Brain microvascular endothelial cell (primary cell): ENCODE measurements around the gene CCT6B.

Experiments
- DNase-seq: peaks from one replicate; pipeline ENCODE4 v3.0.0-alpha.2; 2020
- H3K27ac ChIP-seq: fragments of 250-450 bp; sonication (Bioruptor Pico); 2 replicates; pipeline ENCODE4 v1.5.1; 2020; ENCODE audit warnings: mild to moderate bottlenecking, moderate library complexity
- H3K27me3 ChIP-seq: fragments of 250-450 bp; sonication (Bioruptor Pico); replicated peaks from 2 replicates; pipeline ENCODE4 v1.5.1; 2020; ENCODE audit warnings: mild to moderate bottlenecking
- H3K36me3 ChIP-seq: fragments of 250-450 bp; sonication (Bioruptor Pico); replicated peaks from 2 replicates; pipeline ENCODE4 v1.5.1; 2020; ENCODE audit warnings: mild to moderate bottlenecking
- H3K4me3 ChIP-seq: 2 replicates; pipeline ENCODE4 v1.5.1; 2011; ENCODE audit warnings: low read depth, mild to moderate bottlenecking, control low read depth, low read length, moderate library complexity
- CTCF ChIP-seq: IDR thresholded peaks from 2 replicates; pipeline ENCODE4 v1.5.1; 2011; ENCODE audit warnings: low read depth, mild to moderate bottlenecking, moderate library complexity, low read length, control low read depth, inconsistent platforms; ENCODE audit errors: missing control alignments
- in situ Hi-C: cut with HindIII; loops from 2 replicates; pipeline ENCODE4 v1.10.0; 2017; ENCODE audit warnings: low sequenced_read_pairs, low pct_ligation_motif_present

CCT6B gene

DNA sequence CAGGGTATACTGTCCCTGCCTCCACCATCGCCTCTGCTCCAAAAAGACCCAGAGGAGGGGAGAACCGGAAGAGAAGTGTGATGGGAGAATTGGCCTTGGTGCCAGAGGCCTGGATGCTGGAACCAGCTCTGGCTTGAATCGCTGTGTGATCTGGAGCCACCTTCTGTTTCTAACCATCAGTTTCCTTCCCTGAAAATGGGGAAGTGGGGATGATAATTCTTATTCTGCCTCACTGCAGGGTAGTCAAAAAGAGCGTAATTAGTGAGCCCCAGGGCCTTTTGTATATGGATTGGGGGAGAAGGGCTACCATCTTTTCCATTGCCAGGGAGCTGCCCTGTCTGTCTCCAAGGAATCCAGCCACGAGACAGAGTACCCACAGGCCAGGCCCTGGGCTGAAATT lies 52.2 kb downstream of the CCT6B start:
- H3K36me3 ChIP-seq, result no peaks in the 10 kb centered on the region
- H3K27me3 ChIP-seq, result no peaks in the 10 kb centered on the region
- no peak for TF ChIP-seq CTCF
- in situ Hi-C loops, result no loop called here
- no peak for DNase-seq
- no peak overlapping the region for H3K4me3 ChIP-seq
- H3K27ac ChIP-seq, result no peak overlapping the region

- in situ Hi-C loops, result no loop called here
- TF ChIP-seq CTCF, result no peak
- DNase-seq, result no peak
- H3K4me3 ChIP-seq, result no peak overlapping the region
- H3K36me3 ChIP-seq, result no peaks in the 10 kb centered on the region
- no peak overlapping the region for H3K27ac ChIP-seq
- no peaks in the 10 kb centered on the region for H3K27me3 ChIP-seq
Observed at GRCh38 chr17:34902831-34903547, 58.3 kb downstream of the CCT6B start.

DNA sequence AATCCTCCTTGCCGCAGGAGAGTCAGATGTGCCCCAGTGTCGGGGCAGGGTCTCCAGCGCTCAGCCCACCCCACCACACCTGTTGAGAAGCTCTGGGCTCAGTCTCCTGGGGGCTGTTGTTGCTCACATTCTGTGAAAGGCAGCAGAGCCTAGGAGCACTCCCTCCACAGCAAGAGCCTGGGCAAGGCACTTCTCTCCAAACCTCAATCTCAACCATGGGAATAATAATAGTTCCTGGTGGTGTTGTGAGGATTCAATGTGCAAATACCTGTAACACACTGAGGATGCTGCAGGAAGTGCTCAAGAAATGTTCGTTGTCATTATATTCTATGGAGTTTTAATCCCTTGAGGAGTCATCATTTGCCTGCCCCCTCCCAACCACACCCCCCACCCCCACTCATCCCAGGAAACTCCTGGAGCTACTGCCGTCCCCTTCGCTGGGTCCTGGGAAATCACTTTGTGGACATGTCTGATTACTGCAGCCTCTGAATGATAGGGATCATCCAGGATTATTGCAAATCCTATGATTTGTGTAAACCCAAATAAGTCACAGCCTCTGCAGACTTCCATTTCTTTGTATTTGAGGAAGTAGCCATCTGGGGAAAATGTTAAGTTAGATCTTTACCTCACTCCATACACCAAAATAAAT lies 61.5 kb downstream of the CCT6B start:
- Histone ChIP-seq H3K36me3 (no peaks in the 10 kb centered on the region), H3K27me3 (no peaks in the 10 kb centered on the region), H3K27ac (no peak overlapping the region), H3K4me3 (no peak overlapping the region)
- no peak for DNase-seq
- TF ChIP-seq CTCF, result no peak
- in situ Hi-C loops, result no loop called here

- in situ Hi-C loops, result no loop called here
- Histone ChIP-seq H3K27me3 (no peaks in the 10 kb centered on the region), H3K27ac (no peak overlapping the region), H3K4me3 (no peak overlapping the region), H3K36me3 (no peaks in the 10 kb centered on the region)
- DNase-seq, result no peak
- TF ChIP-seq CTCF, result no peak
Observed at GRCh38 chr17:34895383-34895782, 65.9 kb downstream of the CCT6B start.

DNA sequence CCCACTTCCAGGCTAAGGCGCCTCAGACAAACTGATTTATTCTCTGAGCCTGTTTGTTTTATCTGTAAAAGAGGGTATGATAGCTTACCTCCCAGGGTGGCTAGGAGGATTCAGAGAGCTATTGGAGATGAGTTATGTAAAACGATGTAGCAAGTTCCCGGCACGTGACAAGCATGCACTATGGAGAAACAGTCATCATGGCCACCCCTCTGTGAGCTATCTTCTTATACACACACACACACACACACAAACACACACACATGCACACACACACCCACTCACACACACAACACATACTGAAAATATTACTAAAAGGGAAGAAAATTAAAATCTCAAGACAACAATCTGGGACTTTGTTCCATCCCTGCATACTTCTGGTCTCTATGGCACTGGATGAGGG lies 66.3 kb downstream of the CCT6B start:
- in situ Hi-C loops, result no loop called here
- H3K27me3 ChIP-seq, result no peaks in the 10 kb centered on the region
- H3K4me3 ChIP-seq, result no peak overlapping the region
- TF ChIP-seq CTCF, result no peak
- H3K27ac ChIP-seq, result no peak overlapping the region
- no peaks in the 10 kb centered on the region for H3K36me3 ChIP-seq
- no peak for DNase-seq
